GM12878 (cell line): ENCODE data around the gene ARHGAP6. TPM values are rescaled to one million over a fixed set of nuclear protein-coding genes. Genes with fewer than 3 reads are reported as not detected.

Source experiments
- ATAC-seq: fragments of 200-7000 bp; cut with Tn5 transposase; 3 replicates; pipeline ENCODE4 v1.9.1; 2020; ENCODE audit warnings: mild to moderate bottlenecking, moderate library complexity
- BruUV-seq: library from RNA; stranded (reverse); fragments of 400-500 nt; replicated peaks from 2 replicates; lab custom pipeline; 2021; lab: Mats Ljungman, UMichigan
- CTCF ChIA-PET: fragments of 300-600 bp; sonication (Branson Sonifier 250); formaldehyde crosslinking; extraction: SDS; loops from one replicate; lab custom pipeline; 2021; ENCODE audit warnings: inconsistent platforms; lab: Yijun Ruan, JAX
- POLR2A ChIA-PET: fragments of 350-600 bp; formaldehyde crosslinking; extraction: SDS; loops from one replicate; lab custom pipeline; 2021; ENCODE audit warnings: inconsistent platforms; lab: Charles Lee
- RAD21 ChIA-PET: fragments of 300-600 bp; sonication (Branson Sonifier 250); formaldehyde crosslinking; loops from one replicate; lab custom pipeline; 2023; ENCODE audit warnings: antibody characterized with exemption; ENCODE audit not compliant: unreplicated experiment; lab: Charles Lee
- SMC1A ChIA-PET: fragments of 300-600 bp; sonication (Branson Sonifier 250); formaldehyde crosslinking; loops from one replicate; lab custom pipeline; 2023; ENCODE audit not compliant: unreplicated experiment, uncharacterized antibody; lab: Charles Lee
- DNase-seq: peaks from one replicate; pipeline ENCODE4 v3.0.0-alpha.2; 2011; ENCODE audit warnings: low read depth, low spot score
- FAIRE-seq: peaks from 3 replicates; lab custom pipeline; 2011; peaks lifted over from hg19 to GRCh38; lab: Jason Lieb, UNC
- H2AFZ ChIP-seq: 2 replicates; pipeline ENCODE4 v1.6.0; 2011; ENCODE audit warnings: low read depth, low read length, control low read depth; ENCODE audit not compliant: control insufficient read depth
- H3K27ac ChIP-seq: 2 replicates; pipeline ENCODE4 v1.5.1; 2011; ENCODE audit warnings: control low read depth; ENCODE audit not compliant: control insufficient read depth, insufficient read depth
- H3K27me3 ChIP-seq, 2 experiments: replicated peaks in 1 of 2; 2 replicates each; pipeline versions ENCODE4 v1.6.0 to v1.6.1; 2011; ENCODE audit warnings: low read length in 1 of 2; ENCODE audit not compliant: control insufficient read depth in 2 of 2, insufficient read depth in 2 of 2
- H3K36me3 ChIP-seq, 2 experiments: 2 replicates each; pipeline ENCODE4 v1.5.1; 2011; ENCODE audit warnings: low read length in 1 of 2; ENCODE audit not compliant: control insufficient read depth in 2 of 2, insufficient read depth in 2 of 2
- H3K4me1 ChIP-seq: 2 replicates; pipeline ENCODE4 v1.6.1; 2011; ENCODE audit warnings: mild to moderate bottlenecking, low read length, moderate library complexity, mixed read lengths; ENCODE audit not compliant: control insufficient read depth, insufficient read depth
- H3K4me2 ChIP-seq: 2 replicates; pipeline ENCODE4 v1.6.0; 2011; ENCODE audit warnings: control low read depth; ENCODE audit not compliant: control insufficient read depth, insufficient read depth
- H3K4me3 ChIP-seq: fragments of 200-600 bp; sonication (generic); 2 replicates; pipeline ENCODE4 v1.5.1; 2016
- H3K79me2 ChIP-seq: 2 replicates; pipeline ENCODE4 v1.6.0; 2011; ENCODE audit warnings: low read length; ENCODE audit not compliant: control insufficient read depth, insufficient read depth
- H3K9ac ChIP-seq: 2 replicates; pipeline ENCODE4 v1.8.0; 2011; ENCODE audit warnings: low read length, control low read depth, mixed read lengths; ENCODE audit not compliant: control insufficient read depth, insufficient read depth
- H3K9me3 ChIP-seq: replicated peaks from 3 replicates; pipeline ENCODE4 v1.5.1; 2011; ENCODE audit warnings: mild to moderate bottlenecking, low read length; ENCODE audit not compliant: control insufficient read depth, insufficient read depth
- H4K20me1 ChIP-seq: 2 replicates; pipeline ENCODE4 v1.6.0; 2011; ENCODE audit not compliant: control insufficient read depth, insufficient read depth
- ATF2 ChIP-seq: IDR thresholded peaks from 2 replicates; pipeline ENCODE4 v1.6.1; 2012; ENCODE audit warnings: low read length, inconsistent platforms
- BCL3 ChIP-seq: IDR thresholded peaks from 2 replicates; pipeline ENCODE4 v1.6.1; 2011; ENCODE audit warnings: borderline replicate concordance, low read depth, mild to moderate bottlenecking, moderate library complexity, low read length; ENCODE audit not compliant: insufficient read depth, poor library complexity, severe bottlenecking
- BRCA1 ChIP-seq: IDR thresholded peaks from 2 replicates; pipeline ENCODE4 v1.6.1; 2011; ENCODE audit warnings: low read depth, low read length, improper control_type of control experiment
- CBX5 ChIP-seq: sonication (generic); IDR thresholded peaks from 2 replicates; pipeline ENCODE4 v1.6.1; 2016; ENCODE audit warnings: low read depth, moderate library complexity, mild to moderate bottlenecking, inconsistent platforms
- CHD2 ChIP-seq: IDR thresholded peaks from 2 replicates; pipeline ENCODE4 v1.6.1; 2011; ENCODE audit warnings: low read depth, low read length, improper control_type of control experiment, borderline replicate concordance
- CTCF ChIP-seq, 3 experiments: IDR thresholded peaks in 2 of 3; conservative IDR thresholded peaks in 1 of 3; 2 replicates each; pipeline ENCODE4 v1.5.1; 2011; ENCODE audit warnings: low read depth in 3 of 3, low read length in 3 of 3, mild to moderate bottlenecking in 3 of 3, control low read depth in 2 of 3, moderate library complexity in 2 of 3, inconsistent platforms in 1 of 3, mixed read lengths in 1 of 3; ENCODE audit not compliant: control insufficient read depth in 2 of 3, insufficient read depth in 1 of 3; ENCODE audit errors: extremely low read depth in 1 of 3
- E2F4 ChIP-seq: IDR thresholded peaks from 2 replicates; pipeline ENCODE4 v1.6.1; 2012; ENCODE audit warnings: low read depth, low read length, improper control_type of control experiment
- FOXM1 ChIP-seq: IDR thresholded peaks from 2 replicates; pipeline ENCODE4 v1.6.1; 2012; ENCODE audit warnings: low read depth, mild to moderate bottlenecking, inconsistent platforms, low read length, moderate library complexity
- JUNB ChIP-seq: IDR thresholded peaks from 2 replicates; pipeline ENCODE4 v1.6.1; 2016; ENCODE audit warnings: antibody characterized with exemption, mild to moderate bottlenecking
- KDM1A ChIP-seq: fragments of 200-600 bp; sonication (generic); IDR thresholded peaks from 2 replicates; pipeline ENCODE4 v1.6.1; 2016; ENCODE audit warnings: borderline replicate concordance
- MTA3 ChIP-seq: IDR thresholded peaks from 2 replicates; pipeline ENCODE4 v1.6.1; 2012; ENCODE audit warnings: low read length, inconsistent platforms, borderline replicate concordance
- NR2C2 ChIP-seq: IDR thresholded peaks from 2 replicates; pipeline ENCODE4 v1.6.1; 2011; ENCODE audit warnings: borderline replicate concordance, low read depth; ENCODE audit not compliant: control insufficient read depth, insufficient read length
- SIN3A ChIP-seq: IDR thresholded peaks from 2 replicates; pipeline ENCODE4 v1.6.1; 2012; ENCODE audit warnings: low read depth, low read length, improper control_type of control experiment
- SMARCA5 ChIP-seq: fragments of 450-650 bp; IDR thresholded peaks from 2 replicates; pipeline ENCODE4 v1.6.1; 2017; ENCODE audit warnings: mild to moderate bottlenecking
- YBX1 ChIP-seq: fragments of 450-650 bp; IDR thresholded peaks from 2 replicates; pipeline ENCODE4 v1.6.1; 2016; ENCODE audit warnings: antibody characterized with exemption
- ZBTB11 ChIP-seq: fragments of 450-650 bp; formaldehyde crosslinking; IDR thresholded peaks from 2 replicates; pipeline ENCODE4 v1.5.0; 2022; ENCODE audit warnings: mild to moderate bottlenecking, missing genetic modification characterization
- WGBS: methylation state at CpG from one replicate; pipeline ENCODE4 v1.1.6; 2016; ENCODE audit warnings: low lambda C conversion rate; ENCODE audit not compliant: insufficient replicate concordance, insufficient coverage; ENCODE audit errors: missing lambda C conversion rate; 5-methylcytosine and 5-hydroxymethylcytosine counted together
- in situ Hi-C: fragments of 300-500 bp; cut with MboI; formaldehyde crosslinking; loops from 9 replicates; pipeline ENCODE4 v1.14.3; 2018; ENCODE audit warnings: mixed read lengths
- intact Hi-C: fragments of 100-400 bp; cut with micrococcal nuclease; formaldehyde crosslinking; loops from one replicate; pipeline ENCODE4 v1.14.2; 2022; ENCODE audit not compliant: unreplicated experiment
- polyA plus RNA-seq, 11 experiments: library from polyadenylated mRNA; depleted of rRNA in 4 of 11; unstranded in 6 of 11; stranded (reverse) in 5 of 11; fragments of >200 nt; fragmentation: Nextera tagmentation in 4 of 11; fragmentation: Illumina TruSeq in 1 of 11; extraction: Ambion mirVana in 4 of 11; extraction: Trizol in 1 of 11; gene quantifications; 1 replicate in 1 of 11; 2 replicates in 10 of 11; pipeline versions ENCODE4 v1.2.1 to v1.2.3, GENCODE V29; 2011 to 2016; ENCODE audit warnings: inconsistent platforms in 2 of 11, missing spikeins in 2 of 11, low read depth in 1 of 11
- total RNA-seq, 4 experiments: library from RNA; depleted of rRNA in 3 of 4; stranded (reverse); fragments of >200 nt in 3 of 4; fragmentation: Illumina TruSeq in 1 of 4; extraction: Trizol in 1 of 4; gene quantifications; 2 replicates each; pipeline versions ENCODE4 v1.2.1 to v1.2.3, GENCODE V29; 2013 to 2021

Gene ARHGAP6
- total and polyA plus RNA-seq, 10 of the 15 experiments (the other 5 are each of a cell fraction or from before 2014, with no cell fraction given): 0.20 to 1.8 (median 0.76) TPM

GRCh38 chrX:11193035-11193469, 472.7 kb downstream of the ARHGAP6 start:
- ChIA-PET POLR2A (no interaction called here), CTCF (no interaction called here), RAD21 (no interaction called here), SMC1A (interaction anchor here (0.6 to 0.7 kb wide), 2 partner anchors 8 to 11 kb away, joined by 3 read pairs; no protein-coding TSS in a partner anchor)
- H3K4me1 ChIP-seq: no peaks in the 10 kb centered on the region
- in situ Hi-C loops (no loop called here), intact Hi-C loops (no loop called here)
- no peaks in the 10 kb centered on the region for H3K79me2 ChIP-seq
- no peaks in the 10 kb centered on the region for H4K20me1 ChIP-seq
- DNase-seq: no peak
- no peaks in the 10 kb centered on the region for H3K27me3 ChIP-seq
- H3K9ac ChIP-seq: no peak overlapping the region
- H3K4me2 ChIP-seq: no peak overlapping the region
- no peaks in the 10 kb centered on the region for H3K9me3 ChIP-seq
- no peak for FAIRE-seq
- 19% methylated on average over 5 of the region's 5 CpGs for WGBS
- no peaks in the 10 kb centered on the region for H3K36me3 ChIP-seq
- H3K27ac ChIP-seq: no peak overlapping the region
- ATAC-seq: no peak
- H2AFZ ChIP-seq: no peak overlapping the region
- BruUV-seq: no TSS peak
- H3K4me3 ChIP-seq: no peak overlapping the region
- no peak for TF ChIP-seq E2F4
- TF ChIP-seq BRCA1: no peak
- no peak for TF ChIP-seq MTA3
- no peak for TF ChIP-seq YBX1
- no peak for TF ChIP-seq KDM1A
- no peak for TF ChIP-seq ATF2
- no peak for TF ChIP-seq ZBTB11 (CRISPR knock-in tag)
- no peak for TF ChIP-seq JUNB
- TF ChIP-seq CBX5: no peak
- no peak for TF ChIP-seq FOXM1
- no peak for TF ChIP-seq BCL3
- no peak for TF ChIP-seq SIN3A
- TF ChIP-seq CHD2: no peak
- TF ChIP-seq NR2C2: no peak
- no peak for TF ChIP-seq SMARCA5
- no peak for TF ChIP-seq CTCF (IDR thresholded peaks at IDR 0.05 in 2 of 3, conservative IDR thresholded peaks at IDR 0.05 in 1 of 3; ENCODE audit: control insufficient read depth in 2 of 3, extremely low read depth in 1 of 3, insufficient read depth in 1 of 3, low read depth in 3 of 3, low read length in 3 of 3)
